Erythroblast (primary cell): ENCODE measurements around the gene EHF.

Experiments used
- GATA1 ChIP-seq: IDR thresholded peaks from 2 replicates; pipeline ENCODE4 v1.6.1; 2011; ENCODE audit warnings: low read depth, mild to moderate bottlenecking, control low read depth, low read length, moderate library complexity
- POLR2A ChIP-seq: IDR thresholded peaks from 2 replicates; pipeline ENCODE4 v1.6.1; 2011; ENCODE audit warnings: mild to moderate bottlenecking, low read length

DNA sequence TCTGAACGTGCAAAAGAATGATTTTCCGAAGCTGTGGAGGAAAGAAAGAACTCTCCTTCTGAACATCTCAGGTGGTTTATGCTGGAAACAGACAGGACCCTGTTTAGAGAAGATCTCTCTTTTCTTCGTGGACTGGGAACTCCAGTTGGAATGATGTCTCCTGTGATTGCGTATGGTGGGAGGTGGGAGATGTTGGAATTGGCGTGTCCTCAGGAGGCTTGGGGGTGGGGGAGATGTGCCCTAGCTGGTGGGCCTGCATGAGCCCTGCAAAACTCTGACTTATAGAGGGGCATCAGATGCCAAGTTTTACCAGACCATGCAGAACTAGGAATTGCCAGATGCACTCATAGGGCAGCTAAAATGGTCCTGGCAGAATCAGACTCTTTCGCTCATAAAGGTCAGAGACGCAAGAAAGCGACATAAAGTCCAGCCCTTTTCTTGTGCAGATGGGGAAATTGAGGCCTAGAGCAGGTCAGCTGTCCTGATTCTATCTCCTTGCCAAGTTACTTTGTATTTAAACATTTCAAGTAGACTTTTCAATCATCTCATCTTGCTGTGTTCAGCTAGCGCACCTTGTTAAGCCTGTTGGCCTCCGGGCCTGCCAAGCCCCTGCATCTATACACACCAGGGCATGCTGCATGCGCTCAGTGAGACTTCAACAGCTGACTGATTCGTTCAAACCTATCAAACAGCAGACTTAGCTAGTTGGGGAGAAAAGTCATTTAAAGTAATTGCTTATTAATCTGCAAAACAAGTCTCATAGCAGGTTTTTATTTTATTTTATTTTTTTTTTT lies 34.2 kb upstream of the EHF start:
- no peak for TF ChIP-seq POLR2A
- TF ChIP-seq GATA1, result no peak
